Measurements from ENCODE around the gene ZNG1C.
"Not testable (repeated sequence)": the region's sequence is repeated elsewhere in the genome, so short reads cannot be mapped to it uniquely, and the experiment has no call there.

Gene ZNG1C

DNA sequence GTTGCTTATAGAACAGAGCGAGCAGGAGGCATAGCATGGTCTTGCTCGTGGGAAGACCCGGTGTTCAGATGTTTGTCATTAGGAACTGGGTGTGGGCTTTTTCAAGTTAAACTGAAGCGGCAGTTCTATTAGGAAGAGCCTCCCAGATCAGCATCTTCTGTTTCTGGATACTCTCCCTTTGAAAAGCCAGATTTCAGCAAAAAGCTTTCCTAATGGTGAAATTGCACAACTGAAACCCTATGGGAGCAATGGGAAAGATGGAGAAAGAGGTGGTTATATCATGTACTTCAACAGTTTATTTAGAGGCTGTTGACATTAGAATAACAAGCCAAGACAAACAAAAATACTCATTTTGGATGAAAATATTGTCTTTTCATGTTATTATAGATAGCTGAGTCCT lies 102.2 kb downstream of the ZNG1C start:
- not testable (repeated sequence) for DNase-seq
